Stomach (tissue), 19 donors: Measurements from ENCODE around the gene PVR. TPM values are rescaled to one million over a fixed set of nuclear protein-coding genes. Genes with fewer than 3 reads are reported as not detected.

Source experiments
- DNase-seq, 2 donors: peaks; one replicate each; pipeline versions ENCODE4 v3.0.0 to v3.0.0-alpha.2; 2013 to 2019
- H3K27ac ChIP-seq, 5 donors: fragments of 200-600 bp in 4 of 5; sonication (generic) in 4 of 5; one replicate each; pipeline ENCODE4 v1.5.1; 2013 to 2019; ENCODE audit warnings: mild to moderate bottlenecking in 1 of 5, moderate library complexity in 1 of 5
- H3K27me3 ChIP-seq, 3 donors: fragments of 200-600 bp; sonication (generic); one replicate each; pipeline ENCODE4 v1.5.1; 2017 to 2019; ENCODE audit warnings: mixed run types in 1 of 3
- H3K36me3 ChIP-seq, 4 donors: fragments of 200-600 bp; sonication (generic); 1 replicate in 3 of 4; 2 replicates in 1 of 4; pipeline ENCODE4 v1.5.1; 2016 to 2019
- H3K4me1 ChIP-seq, 4 donors: fragments of 200-600 bp; sonication (generic); one replicate each; pipeline ENCODE4 v1.5.1; 2016 to 2019
- H3K4me3 ChIP-seq, 4 donors: fragments of 200-600 bp; sonication (generic) in 3 of 4; one replicate each; pipeline ENCODE4 v1.5.1; 2016 to 2019; ENCODE audit warnings: mild to moderate bottlenecking in 1 of 4
- H3K9me3 ChIP-seq, 4 donors: fragments of 200-600 bp; sonication (generic); one replicate each; pipeline ENCODE4 v1.5.1; 2016 to 2019
- CTCF ChIP-seq, 7 experiments: fragments of 450-650 bp in 4 of 7; fragments of 200-600 bp in 3 of 7; sonication (generic) in 3 of 7; IDR thresholded peaks; one replicate each; pipeline ENCODE4 v1.5.1; 2016 to 2019; ENCODE audit warnings: antibody characterized with exemption in 7 of 7, control low read depth in 2 of 7, mild to moderate bottlenecking in 1 of 7
- EP300 ChIP-seq: sonication (generic); formaldehyde crosslinking; IDR thresholded peaks from one replicate; pipeline ENCODE4 v1.6.1; 2017; ENCODE audit warnings: antibody characterized with exemption
- POLR2A ChIP-seq, 4 donors: fragments of 450-650 bp; IDR thresholded peaks; one replicate each; pipeline ENCODE4 v1.6.1; 2016; ENCODE audit warnings: antibody characterized with exemption in 4 of 4, control low read depth in 2 of 4, mild to moderate bottlenecking in 1 of 4, moderate library complexity in 1 of 4
- POLR2AphosphoS5 ChIP-seq, 3 donors: sonication (generic); formaldehyde crosslinking; IDR thresholded peaks; one replicate each; pipeline ENCODE4 v1.6.1; 2016; ENCODE audit warnings: antibody characterized with exemption in 3 of 3
- WGBS, 5 donors: extraction: QIAGEN DNeasy Blood & Tissue Kit in 3 of 5; methylation state at CpG; one replicate each; pipeline versions ENCODE4 v1.1.5 to v1.1.7; 2013 to 2018; 5-methylcytosine and 5-hydroxymethylcytosine counted together
- intact Hi-C: fragments of 100-400 bp; cut with DNase I; formaldehyde crosslinking; loops from one replicate; pipeline ENCODE4 v1.15.1; 2023; ENCODE audit warnings: low total_unique reads
- long read RNA-seq, 10 donors: transcript quantifications; one replicate each; lab custom pipeline, GENCODE V29; 2026
- polyA plus RNA-seq, 3 donors: library from polyadenylated mRNA; stranded (reverse); fragments of 200-250 nt; gene quantifications; one replicate each; pipeline ENCODE4 v1.2.3, GENCODE V29; 2013
- total RNA-seq, 5 donors: library from RNA; depleted of rRNA; stranded (reverse); fragments of >200 nt; gene quantifications; one replicate each; pipeline versions ENCODE4 v1.1.0 to v1.2.3, GENCODE V29; 2014 to 2016
- donor health status: healthy with polysubstance abuse.
- donor health status: Bipolar disorder and iron deficiency.
- donor health status: healthy.

PVR gene
- total RNA-seq (10 to 100 TPM; 33.2 to 80.8 (median 39.1) TPM), polyA plus RNA-seq (10 to 100 TPM in 1 of 3 donors, 1 to 10 TPM in 2; 4.9 to 15.8 (median 10.0) TPM)
- long read RNA-seq, donor 1, partial matches to known transcripts, result 0 of 2 reads
- long read RNA-seq, donor 1, other reads (novel, unspliced or antisense), result 0 of 2 reads
- long read RNA-seq, donor 2, partial matches to known transcripts, result 6 of 9 reads
- long read RNA-seq, donor 2, other reads (novel, unspliced or antisense), result 0 of 9 reads
- long read RNA-seq, donor 3, partial matches to known transcripts, result 0 of 3 reads
- long read RNA-seq, donor 3, other reads (novel, unspliced or antisense), result 0 of 3 reads
- long read RNA-seq, donor 4, result 0 reads
- long read RNA-seq, donor 5, partial matches to known transcripts, result 0 of 3 reads
- long read RNA-seq, donor 5, other reads (novel, unspliced or antisense), result 0 of 3 reads
- long read RNA-seq, donor 6, partial matches to known transcripts, result 5 of 11 reads
- long read RNA-seq, donor 6, other reads (novel, unspliced or antisense), result 0 of 11 reads
- long read RNA-seq, donor 7, partial matches to known transcripts, result 11 of 16 reads
- long read RNA-seq, donor 7, other reads (novel, unspliced or antisense), result 0 of 16 reads
- long read RNA-seq, donor 8, partial matches to known transcripts, result 0 of 2 reads
- long read RNA-seq, donor 8, other reads (novel, unspliced or antisense), result 0 of 2 reads
- long read RNA-seq, donor 9, partial matches to known transcripts, result 0 of 1 reads
- long read RNA-seq, donor 9, other reads (novel, unspliced or antisense), result 0 of 1 reads
- long read RNA-seq, donor 10, partial matches to known transcripts, result 0 of 3 reads
- long read RNA-seq, donor 10, other reads (novel, unspliced or antisense), result 0 of 3 reads

- no peaks in the 10 kb centered on the region for H3K9me3 ChIP-seq
- H3K4me3 ChIP-seq, result peak within 1 kb of the TSS; percentile 67 to 78 (median 72)
- peak; percentile 72 to 91 for DNase-seq
- peaks cover 3 to 20% (median 14%) of the 10 kb centered on the region in 4 donors for H3K36me3 ChIP-seq
- intact Hi-C loops, result no loop called here
- H3K27me3 ChIP-seq, result no peaks in the 10 kb centered on the region
- peaks cover 0 to 45% (median 43%) of the 10 kb centered on the region in 4 donors for H3K4me1 ChIP-seq
- TF ChIP-seq POLR2AphosphoS5 (IDR thresholded peaks at IDR 0.05), result peak in 2 of 3 donors; percentile 63 to 65
- TF ChIP-seq EP300, result no peak
- 0 to 1% (median 0%) methylated on average over 24 to 70 of the region's 70 CpGs for WGBS, 5 donors
- H3K27ac ChIP-seq, result peak within 1 kb of the TSS; percentile 83 to 92 (median 85)
Measured at GRCh38 chr19:44643605-44644401, at the start of gene PVR. TSS of gene PVR (plus strand) at chr19:44643910. CDS start at chr19:44644097, 187 bp downstream.

- 36 to 60% (median 45%) methylated on average over 10 of the region's 10 CpGs for WGBS, 5 donors
- no peaks in the 10 kb centered on the region for H3K36me3 ChIP-seq
- intact Hi-C loops, result no loop called here
- peak; percentile 37 to 73 for DNase-seq
- TF ChIP-seq POLR2A (IDR thresholded peaks at IDR 0.05), result no peak
- no peak for TF ChIP-seq CTCF (IDR thresholded peaks at IDR 0.05)
- TF ChIP-seq EP300, result no peak
- TF ChIP-seq POLR2AphosphoS5 (IDR thresholded peaks at IDR 0.05), result no peak
- peaks cover 0 to 11% (median 0%) of the 10 kb centered on the region in 3 donors for H3K27me3 ChIP-seq
- H3K27ac ChIP-seq, result peak overlapping the region in 2 of 5 donors; percentile 27 to 73
- peaks cover 14 to 40% (median 26%) of the 10 kb centered on the region in 4 donors for H3K4me1 ChIP-seq
- H3K4me3 ChIP-seq, result no peak overlapping the region
- peaks cover 0 to 11% (median 2%) of the 10 kb centered on the region in 4 donors for H3K9me3 ChIP-seq
Measured at GRCh38 chr19:44596428-44597130, 47.1 kb upstream of the PVR start.

DNA sequence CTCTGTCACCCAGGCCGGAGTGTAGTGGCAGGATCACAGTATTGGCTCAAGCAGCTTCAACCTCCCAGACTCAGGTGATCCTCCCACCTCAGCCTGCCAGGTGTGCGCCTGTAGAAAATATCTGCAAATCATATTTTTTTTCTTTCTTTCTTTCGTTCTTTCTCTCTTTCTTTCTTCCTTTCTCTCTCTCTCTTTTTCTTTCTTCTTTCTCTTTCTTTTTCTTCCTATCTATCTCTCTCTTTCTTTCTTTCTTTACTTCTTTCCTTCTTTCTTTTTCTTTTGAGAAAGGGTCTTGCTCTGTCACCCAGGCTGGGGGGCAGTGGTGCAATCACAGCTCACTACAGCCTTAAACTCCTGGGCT, 46.6 kb upstream of the PVR start:
- Histone ChIP-seq H3K27ac (no peak overlapping the region), H3K9me3 (peaks cover 0 to 11% (median 2%) of the 10 kb centered on the region in 4 donors), H3K36me3 (no peaks in the 10 kb centered on the region), H3K4me1 (peaks cover 14 to 35% (median 26%) of the 10 kb centered on the region in 4 donors), H3K27me3 (peaks cover 0 to 11% (median 0%) of the 10 kb centered on the region in 3 donors), H3K4me3 (no peak overlapping the region)
- TF ChIP-seq POLR2A (IDR thresholded peaks at IDR 0.05), result no peak
- no peak for TF ChIP-seq EP300
- no peak for TF ChIP-seq POLR2AphosphoS5 (IDR thresholded peaks at IDR 0.05)
- no peak for TF ChIP-seq CTCF (IDR thresholded peaks at IDR 0.05)
- 26 to 53% (median 44%) methylated on average over 3 of the region's 3 CpGs for WGBS, 5 donors
- intact Hi-C loops, result no loop called here
- no peak for DNase-seq

- DNase-seq, result no peak
- Histone ChIP-seq H3K36me3 (no peaks in the 10 kb centered on the region), H3K4me1 (peaks cover 16 to 32% (median 22%) of the 10 kb centered on the region in 4 donors), H3K9me3 (peaks cover 0 to 11% (median 2%) of the 10 kb centered on the region in 4 donors), H3K27me3 (peaks cover 0 to 11% (median 0%) of the 10 kb centered on the region in 3 donors), H3K4me3 (no peak overlapping the region), H3K27ac (peak overlapping the region in 2 of 5 donors; percentile 26 to 33)
- intact Hi-C loops, result no loop called here
- no peak for TF ChIP-seq POLR2A (IDR thresholded peaks at IDR 0.05)
- TF ChIP-seq POLR2AphosphoS5 (IDR thresholded peaks at IDR 0.05), result no peak
- no peak for TF ChIP-seq CTCF (IDR thresholded peaks at IDR 0.05)
- TF ChIP-seq EP300, result no peak
Measured at GRCh38 chr19:44598355-44598754, 45.4 kb upstream of the PVR start.
